Left renal pelvis (tissue), 4 donors: ENCODE data around the gene MS4A8. TPM values are rescaled to one million over a fixed set of nuclear protein-coding genes. Genes with fewer than 3 reads are reported as not detected.
A peak's percentile ranks its signal among the peaks of the same experiment; 100 is the strongest.
"Not testable (repeated sequence)": the region's sequence is repeated elsewhere in the genome, so short reads cannot be mapped to it uniquely, and the experiment has no call there.

Experiments
- DNase-seq, 4 donors: peaks; one replicate each; pipeline ENCODE4 v3.0.0-alpha.2; 2013; ENCODE audit warnings: low read depth in 4 of 4, low spot score in 3 of 4
- polyA plus RNA-seq, 4 donors: library from polyadenylated mRNA; unstranded; fragments of 120-200 nt; gene quantifications; one replicate each; pipeline ENCODE4 v1.2.1, GENCODE V29; 2013; ENCODE audit not compliant: insufficient read length in 4 of 4

Gene MS4A8, protein sequence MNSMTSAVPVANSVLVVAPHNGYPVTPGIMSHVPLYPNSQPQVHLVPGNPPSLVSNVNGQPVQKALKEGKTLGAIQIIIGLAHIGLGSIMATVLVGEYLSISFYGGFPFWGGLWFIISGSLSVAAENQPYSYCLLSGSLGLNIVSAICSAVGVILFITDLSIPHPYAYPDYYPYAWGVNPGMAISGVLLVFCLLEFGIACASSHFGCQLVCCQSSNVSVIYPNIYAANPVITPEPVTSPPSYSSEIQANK
- not detected for polyA plus RNA-seq

DNA sequence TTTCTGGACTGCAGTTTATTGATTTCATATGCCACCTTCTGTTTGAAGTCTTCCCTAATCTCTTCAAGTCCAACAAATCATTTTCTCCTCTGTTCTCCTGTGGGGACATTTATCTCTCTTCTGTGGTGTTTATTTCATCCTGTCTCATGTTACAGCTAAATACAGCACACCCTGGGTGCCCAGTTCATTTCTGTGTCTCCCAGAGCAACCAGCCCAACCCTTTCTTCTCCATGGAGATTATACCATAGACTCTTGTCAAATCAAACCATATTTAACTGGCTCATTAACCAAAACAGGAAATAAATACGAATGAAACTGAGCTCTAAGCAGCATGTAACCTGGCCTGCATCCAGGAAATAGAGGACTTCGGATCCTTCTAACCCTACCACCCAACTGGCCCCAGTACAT, at the start of gene MS4A8:
MS4A8 (plus strand) TSS at position 329 of the 408 bp plus-strand sequence. CDS start 1,249 bp downstream, outside the sequence.
- no peak for DNase-seq

- no peak for DNase-seq
Measured at GRCh38 chr11:60657888-60658287, 41.5 kb upstream of the MS4A8 start.

DNA sequence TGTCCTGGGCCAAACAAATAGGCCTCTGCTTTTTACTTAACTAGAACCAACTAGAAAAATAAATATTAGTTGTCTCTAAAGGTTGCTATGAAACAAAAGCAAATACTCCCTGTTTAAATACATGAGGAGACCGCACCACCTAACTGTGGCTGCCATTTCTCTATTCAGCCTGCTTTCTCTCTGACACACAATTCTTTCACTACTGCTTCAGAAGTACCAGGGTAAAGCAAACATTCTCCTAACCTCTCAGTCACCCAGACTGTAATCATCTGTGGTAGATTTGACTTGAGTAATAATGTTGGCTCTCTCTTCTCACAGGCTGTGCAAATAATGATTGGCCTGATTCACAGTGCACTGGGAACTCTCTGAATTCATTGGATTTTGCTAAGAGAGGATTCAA, 41.0 kb upstream of the MS4A8 start:
- no peak for DNase-seq

DNA sequence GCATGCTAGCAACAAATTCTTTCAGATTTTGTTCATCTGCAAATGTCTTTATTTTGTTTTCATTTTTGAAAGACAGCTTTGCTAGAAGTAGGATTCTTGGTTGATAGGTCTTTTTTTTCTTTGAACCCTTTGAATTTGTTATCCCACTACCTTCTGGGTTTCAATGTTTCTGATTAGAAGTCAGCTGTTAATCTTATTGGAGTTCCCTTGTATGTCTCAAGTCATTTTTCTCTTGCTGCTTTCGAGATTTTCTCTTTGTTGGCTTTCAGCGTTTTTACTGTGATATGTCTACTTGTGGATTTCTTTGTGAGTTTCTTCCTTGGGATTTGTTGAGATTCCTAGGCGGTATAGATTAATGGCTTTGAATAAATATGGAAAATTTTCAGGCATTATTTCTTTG, 27.2 kb upstream of the MS4A8 start:
- DNase-seq, result no peak

- not testable (repeated sequence) for DNase-seq
Measured at GRCh38 chr11:60678231-60678630, 21.2 kb upstream of the MS4A8 start.

DNA sequence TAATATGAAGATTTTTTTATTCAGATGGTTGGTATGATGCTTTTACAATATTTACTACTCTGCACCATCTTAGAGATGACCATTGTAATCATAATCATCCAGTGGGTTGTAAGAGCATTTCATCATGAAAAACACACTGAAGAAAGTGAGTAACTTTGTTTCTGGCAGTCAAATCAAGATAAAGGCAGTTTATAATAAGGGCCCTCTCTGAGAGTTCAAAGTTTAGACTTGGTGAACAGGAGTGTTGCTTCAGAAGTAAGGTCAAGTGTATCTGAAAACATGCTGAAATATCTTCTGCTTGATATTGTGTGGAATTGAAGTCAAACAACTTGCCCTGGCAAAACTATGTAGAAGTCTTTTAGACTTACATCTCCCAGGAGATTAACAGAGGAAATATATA, 19.5 kb upstream of the MS4A8 start:
- no peak for DNase-seq

- no peak for DNase-seq
Measured at GRCh38 chr11:60680455-60681119, 18.8 kb upstream of the MS4A8 start.

DNA sequence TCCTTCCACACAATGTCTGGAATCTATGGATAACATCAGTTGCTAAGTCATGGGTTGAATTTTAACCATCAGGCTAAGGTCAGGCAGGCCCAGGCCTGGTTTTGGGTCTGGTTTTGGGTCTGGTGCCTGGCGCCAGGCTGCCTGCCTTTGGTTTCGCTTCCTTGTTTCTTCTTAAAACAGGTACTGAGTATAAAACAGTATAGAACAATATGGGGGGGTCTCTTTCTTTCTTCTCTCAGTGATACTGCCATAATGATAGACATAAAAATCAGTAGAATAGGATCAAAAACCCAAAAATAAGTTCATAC, 14.9 kb upstream of the MS4A8 start:
- not testable (repeated sequence) for DNase-seq

- DNase-seq, result no peak
Measured at GRCh38 chr11:60691661-60692060, 7.8 kb upstream of the MS4A8 start.

DNA sequence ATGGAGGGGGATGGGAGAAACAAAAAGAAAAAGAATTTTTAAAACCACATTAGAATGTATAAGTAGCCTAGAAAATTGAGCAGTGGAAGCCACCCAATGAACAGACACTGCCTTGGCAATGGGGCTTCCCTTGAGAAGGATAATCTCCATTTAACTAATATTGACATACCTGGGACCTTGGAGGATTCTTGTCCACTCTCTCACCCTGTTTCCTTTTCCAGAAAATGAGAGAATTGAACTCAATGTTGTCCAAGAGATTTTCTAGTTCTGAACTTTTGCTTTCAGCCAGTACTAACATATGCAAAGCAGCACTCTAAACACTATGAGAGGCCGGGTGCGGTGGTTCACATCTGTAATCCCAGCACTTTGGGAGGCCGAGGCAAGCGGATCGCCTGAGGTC, 524 bp downstream of the MS4A8 start:
- DNase-seq, result no peak

GRCh38 chr11:60700689-60701468, 1.5 kb downstream of the MS4A8 start:
- peak in 1 of 4 donors; percentile 30 for DNase-seq

- peak in 1 of 4 donors; percentile 0 for DNase-seq
Measured at GRCh38 chr11:60701469-60701818, 2.0 kb downstream of the MS4A8 start.

DNA sequence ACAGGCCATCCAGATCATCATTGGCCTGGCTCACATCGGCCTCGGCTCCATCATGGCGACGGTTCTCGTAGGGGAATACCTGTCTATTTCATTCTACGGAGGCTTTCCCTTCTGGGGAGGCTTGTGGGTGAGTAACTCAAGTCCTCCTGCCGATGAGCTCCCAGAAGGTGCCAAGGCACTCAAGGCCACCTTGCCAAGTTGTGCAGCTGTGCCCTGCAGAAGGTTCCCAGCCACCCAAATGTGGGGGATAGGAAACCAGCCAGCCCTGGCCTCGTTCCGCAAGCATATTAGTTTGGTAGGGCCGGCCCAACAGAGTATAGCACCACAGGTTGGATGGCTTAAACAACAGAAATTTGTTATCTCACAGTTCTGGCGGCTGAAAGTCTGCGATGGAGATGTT, 4.0 kb downstream of the MS4A8 start:
- DNase-seq, result no peak

- DNase-seq, result no peak
Measured at GRCh38 chr11:60705895-60706294, 6.5 kb downstream of the MS4A8 start.

DNA sequence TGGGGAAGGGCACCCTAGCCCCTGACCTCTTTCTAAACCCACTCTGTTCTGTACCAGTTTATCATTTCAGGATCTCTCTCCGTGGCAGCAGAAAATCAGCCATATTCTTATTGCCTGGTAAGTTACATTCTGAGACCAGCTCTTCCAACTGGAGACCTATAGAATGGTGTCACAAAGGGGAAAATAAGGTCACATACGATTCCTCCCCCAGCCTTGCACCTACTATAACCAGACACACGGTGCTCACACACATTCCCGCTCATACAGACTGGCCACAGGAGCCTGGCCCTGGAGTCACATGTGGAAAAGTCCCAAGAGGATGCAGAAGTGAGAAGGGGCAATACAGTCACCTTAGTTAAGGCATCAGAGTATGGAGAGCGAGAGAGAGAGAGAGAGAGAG, 7.5 kb downstream of the MS4A8 start:
- DNase-seq, result no peak

- no peak for DNase-seq
Measured at GRCh38 chr11:60710482-60710881, 11.1 kb downstream of the MS4A8 start.

DNA sequence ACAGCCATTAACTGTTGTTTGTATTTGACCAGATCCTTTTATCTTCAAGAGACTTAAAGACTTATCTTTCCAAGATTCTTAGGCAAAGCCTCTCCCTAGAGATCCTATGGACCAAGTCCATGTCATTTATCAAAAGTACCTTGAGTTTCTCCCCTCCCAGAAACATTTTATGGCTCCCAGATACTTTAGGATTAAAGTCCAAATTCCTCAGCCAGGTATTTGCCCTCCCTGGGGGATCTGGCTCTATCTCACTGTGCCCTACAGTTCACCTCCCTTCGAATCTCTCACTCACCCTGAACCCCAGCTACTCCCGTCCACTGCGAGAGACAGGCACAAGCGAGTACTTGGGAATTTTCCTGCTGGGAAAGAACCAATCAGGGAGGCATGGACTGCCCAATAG, 11.9 kb downstream of the MS4A8 start:
- DNase-seq, result no peak

DNA sequence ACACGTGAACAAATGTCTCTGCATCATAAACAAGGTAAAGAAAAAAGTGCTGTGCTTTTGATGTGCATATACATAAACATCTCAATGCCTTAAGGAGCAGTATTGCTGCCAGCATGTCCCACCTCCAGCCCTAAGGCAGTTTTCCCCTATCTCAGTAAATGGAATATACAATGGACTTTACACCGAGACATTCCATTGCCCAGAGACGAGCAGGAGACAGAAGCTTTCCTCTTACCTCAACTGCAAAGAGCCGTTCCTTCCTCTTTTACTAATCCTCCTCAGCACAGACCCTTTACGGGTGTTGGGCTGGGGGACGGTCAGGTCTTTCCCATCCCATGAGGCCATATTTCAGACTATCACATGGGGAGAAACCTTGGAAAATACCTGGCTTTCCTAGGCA, 14.0 kb downstream of the MS4A8 start:
- DNase-seq, result not testable (repeated sequence)

GRCh38 chr11:60717956-60718355, 18.5 kb downstream of the MS4A8 start:
- DNase-seq, result no peak

GRCh38 chr11:60718524-60719316, 19.3 kb downstream of the MS4A8 start:
- no peak for DNase-seq

- DNase-seq, result no peak
Measured at GRCh38 chr11:60719391-60719790, 20.0 kb downstream of the MS4A8 start.
